ENCODE measurements around the gene PKP1.
A peak's percentile ranks its signal among the peaks of the same experiment; 100 is the strongest.

The PKP1 gene

DNA sequence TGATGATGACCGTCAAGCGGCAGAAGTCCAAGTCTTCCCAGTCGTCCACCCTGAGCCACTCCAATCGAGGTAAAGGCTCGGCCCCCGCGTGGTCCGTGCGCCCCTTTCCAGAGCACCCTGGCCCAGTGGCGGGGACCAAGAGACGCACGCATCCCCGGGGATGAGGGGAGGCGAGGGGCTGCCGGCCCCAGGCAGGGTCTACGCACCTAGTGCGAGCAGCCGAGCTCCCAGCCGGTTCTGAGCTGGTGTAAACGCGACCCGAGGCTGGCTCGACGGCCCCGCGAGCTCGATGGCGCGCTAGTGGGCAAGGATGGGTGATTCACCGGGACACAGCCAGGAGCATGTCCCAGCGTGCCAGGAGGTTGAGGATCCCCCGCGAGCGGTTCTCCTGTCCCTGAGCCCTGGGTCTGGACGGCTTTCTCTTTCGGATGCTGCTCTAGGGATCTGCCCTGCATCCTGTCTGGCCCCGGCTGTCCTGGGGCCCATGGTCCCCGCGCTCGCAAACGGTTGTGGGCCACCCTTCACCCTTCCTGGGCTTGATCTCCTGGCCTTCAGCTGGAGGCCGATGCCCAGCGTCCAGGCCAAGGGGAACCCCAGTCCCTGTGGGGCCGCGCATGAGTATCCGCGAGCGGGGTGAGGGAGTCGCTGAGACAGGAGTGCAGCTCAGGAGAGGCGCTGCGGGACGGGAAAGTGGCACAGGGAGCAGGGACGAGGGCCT is 689 bp downstream of the PKP1 start:
- no peak for DNase-seq

DNA sequence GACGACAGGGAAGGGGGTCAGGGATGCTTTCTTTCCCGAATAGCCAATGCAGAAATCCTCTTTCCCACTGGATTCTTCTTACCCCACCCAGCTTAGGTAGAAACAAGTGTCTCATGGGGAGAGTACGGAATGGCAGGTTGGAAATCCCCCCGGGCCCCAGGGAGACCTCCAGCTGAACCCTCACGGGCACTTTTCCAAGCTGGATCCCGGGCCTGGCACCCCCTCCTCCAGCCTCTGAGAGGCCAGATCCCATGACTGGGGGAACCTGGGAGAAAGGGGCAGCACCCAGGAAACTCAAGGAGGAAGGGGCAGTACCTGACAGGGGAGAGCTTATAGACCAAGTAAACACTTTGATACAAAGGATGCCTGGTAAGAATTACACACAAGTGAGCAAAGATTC is 1.3 kb downstream of the PKP1 start:
- no peak for DNase-seq

- DNase-seq: no peak
Measured at GRCh38 chr1:201285846-201286245, 2.5 kb downstream of the PKP1 start.

DNA sequence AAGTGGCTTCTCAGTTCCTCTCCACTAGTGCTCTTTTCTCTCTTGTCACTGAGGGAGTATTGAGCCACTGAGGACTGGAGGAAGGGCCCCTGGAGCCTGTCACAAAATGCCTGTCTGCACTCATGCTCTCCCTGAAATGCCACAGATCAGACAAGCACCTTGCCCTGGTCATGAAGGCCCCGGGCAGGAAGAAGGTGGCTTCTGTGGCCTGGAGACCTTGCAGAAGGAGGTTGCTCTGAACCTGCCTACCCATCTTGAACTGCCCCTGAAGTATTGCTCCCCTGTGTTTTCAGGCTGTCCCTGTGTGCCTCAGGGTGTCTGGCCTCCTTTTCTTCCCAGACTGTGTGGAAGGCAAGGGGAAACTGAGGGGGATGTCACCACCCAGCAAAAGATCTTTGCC is 3.1 kb downstream of the PKP1 start:
- DNase-seq: no peak

DNA sequence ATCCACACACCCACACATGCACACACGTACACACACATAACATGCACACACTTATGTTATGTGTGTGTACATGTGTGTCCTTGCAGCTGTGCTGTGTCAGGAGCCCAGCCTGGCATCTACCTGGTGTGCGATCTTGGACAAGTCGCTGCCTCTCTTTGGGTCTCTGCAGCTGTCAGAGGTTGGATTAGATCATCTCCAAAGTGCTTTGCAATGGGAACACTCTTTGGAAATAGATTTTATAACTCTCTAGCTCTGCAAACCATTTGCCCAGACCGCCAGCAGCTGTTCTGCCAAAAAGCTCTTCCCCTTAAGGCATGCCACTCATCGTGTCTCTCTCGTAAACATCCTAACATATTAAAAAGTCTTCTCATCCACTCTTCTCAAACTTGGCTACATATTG is 4.7 kb downstream of the PKP1 start:
- no peak for DNase-seq

GRCh38 chr1:201288765-201289164 is 5.5 kb downstream of the PKP1 start:
- DNase-seq: no peak

DNA sequence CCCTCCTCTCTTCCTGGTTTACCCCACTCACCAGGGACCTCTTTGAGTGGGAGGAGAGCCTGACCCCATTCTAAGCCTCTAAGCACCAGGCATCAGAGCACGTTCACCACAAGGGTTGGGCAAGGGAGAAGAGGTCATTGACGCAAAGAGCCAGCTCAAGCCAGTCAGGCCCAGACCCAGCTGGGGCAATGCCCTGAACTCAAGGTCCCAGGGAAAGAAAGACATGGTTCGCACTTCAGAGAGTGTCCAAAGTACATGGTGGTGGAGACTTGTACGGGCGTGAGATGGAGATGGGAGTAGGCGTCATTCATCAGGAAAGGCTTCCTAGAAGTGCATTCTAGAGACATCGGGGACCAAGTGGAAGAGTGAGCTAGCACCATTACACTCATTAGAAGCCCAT is 7.2 kb downstream of the PKP1 start:
- DNase-seq: no peak

DNA sequence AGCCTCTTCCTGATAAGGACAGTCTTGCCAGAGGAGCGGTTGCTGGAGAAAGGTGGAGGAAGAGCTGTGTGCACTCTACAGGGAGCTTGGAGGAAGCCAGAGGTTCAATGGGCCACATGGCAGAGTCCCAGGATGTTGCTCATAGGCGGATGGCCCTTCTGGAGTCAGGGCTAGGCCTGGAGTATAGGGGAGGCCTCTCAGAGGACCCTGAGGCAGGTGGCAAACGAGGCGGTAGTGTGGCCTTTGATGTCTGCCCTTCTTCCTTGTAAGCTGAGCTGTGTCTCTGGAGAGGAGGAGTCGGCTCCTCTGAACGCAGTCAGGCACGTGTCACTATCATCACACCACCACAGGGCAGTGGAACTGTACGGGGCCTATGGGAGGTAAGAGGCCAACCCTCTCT is 8.6 kb downstream of the PKP1 start:
- DNase-seq: peak; percentile 56

DNA sequence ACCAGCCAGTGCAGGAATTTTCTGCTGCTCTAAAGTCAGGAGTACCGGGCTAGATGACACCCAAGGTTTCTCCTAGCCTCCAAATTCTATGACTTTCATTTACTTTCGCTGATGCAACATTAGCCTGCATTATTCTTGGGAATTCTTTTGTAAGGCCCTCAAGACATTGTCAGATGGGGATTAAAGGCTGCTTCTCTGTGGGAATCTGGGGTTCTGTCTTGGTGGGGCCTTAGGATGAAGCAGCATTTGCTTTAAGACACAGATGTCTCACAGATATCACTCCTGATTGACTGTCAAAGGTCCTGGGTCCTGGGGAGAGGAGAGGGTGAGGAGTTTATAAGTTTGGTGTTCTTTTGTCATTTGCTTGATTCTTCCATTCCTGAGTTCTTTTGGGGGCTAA is 11.6 kb downstream of the PKP1 start:
- DNase-seq: no peak

DNA sequence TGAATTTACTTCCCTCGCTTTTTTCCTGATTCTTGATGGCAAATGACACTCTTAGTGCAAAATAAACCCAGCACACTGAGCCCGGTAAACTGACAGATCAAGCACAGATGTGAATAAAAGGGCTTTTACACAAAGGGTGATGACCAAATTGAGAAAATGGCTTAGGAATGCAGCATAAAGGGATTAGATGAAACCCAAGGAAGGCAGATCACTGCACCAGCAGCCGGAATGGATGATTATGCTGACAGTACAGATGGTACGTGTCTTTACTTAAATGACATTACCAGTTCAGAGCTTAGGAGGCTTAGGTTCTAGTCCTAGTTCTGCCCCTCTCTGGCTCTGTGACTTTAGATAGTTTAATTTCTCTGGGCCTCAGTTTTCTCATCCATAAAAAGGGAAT is 12.0 kb downstream of the PKP1 start:
- DNase-seq: no peak

DNA sequence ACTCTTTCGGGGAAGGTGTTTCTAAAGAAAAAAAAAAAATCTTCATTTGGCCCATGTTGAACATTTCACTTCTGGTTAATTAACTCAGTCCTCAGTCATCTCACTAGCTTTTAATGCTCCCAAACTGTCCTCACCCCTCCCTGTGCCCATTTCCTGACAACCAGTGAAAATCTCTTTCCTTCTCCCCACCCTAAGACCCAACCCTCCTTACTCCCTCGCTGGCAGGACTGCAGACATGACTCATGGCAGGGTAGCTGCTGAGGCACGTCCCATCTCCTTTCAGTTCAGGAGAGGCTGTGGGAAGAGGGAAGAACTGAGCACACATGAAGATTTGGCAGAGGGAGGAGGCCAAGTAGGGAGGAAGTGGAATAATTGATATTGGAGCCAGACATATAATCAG is 12.6 kb downstream of the PKP1 start:
- DNase-seq: no peak

- no peak for DNase-seq
Measured at GRCh38 chr1:201296352-201296751, 13.0 kb downstream of the PKP1 start.

GRCh38 chr1:201298396-201299381 is 15.4 kb downstream of the PKP1 start:
- DNase-seq: no peak

DNA sequence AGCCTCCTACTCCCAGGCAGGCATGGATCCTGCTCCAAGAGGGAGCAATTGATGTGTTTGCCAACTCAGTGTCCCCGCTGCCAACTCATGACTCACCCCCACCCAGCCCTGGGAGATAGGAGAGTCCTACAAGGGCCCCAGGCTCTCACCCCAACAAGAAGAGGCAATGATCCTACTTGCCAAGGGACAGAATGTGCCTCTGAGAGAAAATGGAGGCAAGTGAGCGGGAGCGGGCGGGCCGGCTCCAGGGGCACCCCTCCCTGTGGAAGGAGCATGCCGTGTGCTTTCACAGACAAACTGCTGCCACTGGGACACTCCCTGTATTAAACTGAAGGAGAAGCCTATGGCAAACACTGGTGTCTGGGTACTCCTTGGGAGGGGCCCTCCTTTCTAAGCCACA is 16.7 kb downstream of the PKP1 start:
- DNase-seq: no peak

DNA sequence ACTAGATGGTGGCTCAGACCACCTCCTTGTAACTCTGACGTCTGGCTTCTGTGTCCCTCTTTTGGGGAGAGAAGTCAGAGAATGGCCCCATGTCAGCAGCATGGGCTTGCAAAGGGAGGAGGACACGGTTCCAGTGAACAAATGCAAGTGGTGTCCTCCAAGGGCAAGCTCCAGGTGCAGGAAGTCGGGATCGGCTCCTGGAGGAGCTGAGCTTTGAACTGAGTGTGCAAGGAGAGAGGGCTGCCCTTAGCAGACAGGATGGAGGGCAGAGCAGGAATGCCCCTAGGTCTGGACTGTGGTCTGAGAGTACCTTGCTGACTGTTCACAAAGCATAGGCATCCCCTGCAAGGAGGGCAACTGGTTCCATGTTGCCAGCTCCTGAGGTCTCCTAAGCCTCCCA is 17.3 kb downstream of the PKP1 start:
- no peak for DNase-seq

GRCh38 chr1:201302163-201303152 is 19.2 kb downstream of the PKP1 start:
- DNase-seq: no peak

DNA sequence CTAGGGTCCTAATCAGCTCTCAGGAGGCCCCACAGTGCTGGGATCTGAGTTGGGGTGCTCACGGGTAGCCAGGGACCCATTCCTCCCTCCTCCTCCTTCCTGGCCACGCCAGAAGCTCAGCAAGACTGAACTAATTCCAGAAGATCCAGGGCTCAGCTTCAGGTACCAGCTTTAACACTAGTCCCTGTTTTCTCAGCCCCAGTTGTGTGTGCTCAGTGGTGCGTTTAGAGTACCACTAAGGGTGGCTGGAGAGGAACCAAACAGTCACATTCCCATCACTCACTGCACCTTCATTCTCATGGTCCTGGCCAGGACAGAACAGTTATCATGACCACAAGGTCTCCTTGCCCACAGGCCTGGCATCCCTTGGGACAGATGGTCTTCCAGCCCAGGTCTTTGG is 20.8 kb downstream of the PKP1 start:
- DNase-seq: no peak

DNA sequence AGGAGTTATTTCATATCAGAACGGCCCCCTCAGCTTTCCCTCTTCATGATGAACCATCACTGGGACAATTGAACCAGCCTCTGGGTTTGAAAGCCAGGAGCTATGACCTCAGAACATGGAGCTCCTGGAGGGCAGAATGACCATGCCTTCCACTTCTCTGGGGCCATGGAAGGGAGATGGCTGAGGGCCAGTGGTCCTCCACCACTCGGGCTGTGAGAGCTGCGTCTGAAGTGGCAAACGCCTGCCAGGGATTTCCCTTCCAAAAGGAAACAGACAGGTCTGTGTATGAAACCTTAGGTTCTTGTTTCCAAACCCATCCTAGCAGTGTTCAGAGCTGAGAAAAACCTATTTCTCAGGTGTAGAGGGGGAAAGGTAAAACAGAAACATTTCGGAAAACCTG is 22.5 kb downstream of the PKP1 start:
- DNase-seq: no peak

DNA sequence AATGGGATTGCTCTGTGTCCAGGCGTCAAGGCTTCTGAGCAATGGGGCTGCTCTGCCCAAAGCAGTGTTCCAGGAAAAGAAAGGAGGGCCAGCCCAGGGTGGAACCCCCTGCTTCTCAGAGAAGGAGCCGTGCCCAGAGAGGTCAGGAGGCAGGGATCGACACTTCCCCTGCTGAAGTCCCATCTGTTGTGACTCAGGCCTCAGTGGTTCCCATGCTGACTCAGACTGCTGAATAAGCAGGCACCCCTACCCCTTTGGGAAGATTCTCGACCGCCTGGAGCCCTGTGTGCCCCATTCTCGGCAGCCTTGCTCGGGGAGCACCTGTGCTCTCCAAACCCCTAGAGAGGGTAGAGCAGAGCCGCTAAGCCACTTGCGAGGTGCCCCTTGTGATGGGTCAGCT is 23.9 kb downstream of the PKP1 start:
- DNase-seq: no peak

DNA sequence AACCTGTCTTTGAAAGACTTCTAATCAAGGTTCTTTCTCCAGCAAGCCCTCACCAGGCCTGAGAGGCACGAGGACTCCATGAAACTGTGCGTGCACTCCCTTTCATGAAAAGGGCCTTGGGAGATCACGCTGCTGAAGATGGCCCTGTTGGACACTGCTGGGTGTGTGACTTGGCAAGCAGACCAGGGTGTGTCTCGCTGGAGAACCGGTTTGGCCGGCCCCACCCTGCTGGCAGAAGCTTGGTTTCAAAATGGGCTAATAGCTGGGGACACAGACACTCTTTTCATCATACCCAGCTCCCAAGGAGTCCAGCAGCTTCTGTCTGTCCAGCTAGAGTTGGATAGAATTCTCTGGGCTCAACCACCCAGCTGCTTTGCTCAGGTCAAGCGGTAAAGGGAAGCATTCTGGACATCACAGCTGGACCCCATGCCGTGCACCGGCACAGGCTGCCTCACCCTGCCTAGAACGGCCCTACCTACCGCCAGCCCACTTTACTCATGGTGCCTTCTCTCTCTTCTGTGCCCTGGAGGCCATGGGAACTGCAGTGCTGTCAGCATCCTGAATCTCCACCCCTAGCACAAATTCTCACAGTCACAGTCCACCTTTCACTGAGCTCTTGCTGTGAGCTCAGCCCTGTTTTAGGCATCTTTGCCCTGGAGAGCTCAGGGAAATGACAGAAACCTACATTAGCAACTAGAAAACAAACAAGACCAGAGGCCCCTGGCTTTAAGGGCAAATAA is 24.6 kb downstream of the PKP1 start:
- peak; percentile 82 for DNase-seq

GRCh38 chr1:201309416-201309815 is 26.1 kb downstream of the PKP1 start:
- DNase-seq: peak; percentile 88

DNA sequence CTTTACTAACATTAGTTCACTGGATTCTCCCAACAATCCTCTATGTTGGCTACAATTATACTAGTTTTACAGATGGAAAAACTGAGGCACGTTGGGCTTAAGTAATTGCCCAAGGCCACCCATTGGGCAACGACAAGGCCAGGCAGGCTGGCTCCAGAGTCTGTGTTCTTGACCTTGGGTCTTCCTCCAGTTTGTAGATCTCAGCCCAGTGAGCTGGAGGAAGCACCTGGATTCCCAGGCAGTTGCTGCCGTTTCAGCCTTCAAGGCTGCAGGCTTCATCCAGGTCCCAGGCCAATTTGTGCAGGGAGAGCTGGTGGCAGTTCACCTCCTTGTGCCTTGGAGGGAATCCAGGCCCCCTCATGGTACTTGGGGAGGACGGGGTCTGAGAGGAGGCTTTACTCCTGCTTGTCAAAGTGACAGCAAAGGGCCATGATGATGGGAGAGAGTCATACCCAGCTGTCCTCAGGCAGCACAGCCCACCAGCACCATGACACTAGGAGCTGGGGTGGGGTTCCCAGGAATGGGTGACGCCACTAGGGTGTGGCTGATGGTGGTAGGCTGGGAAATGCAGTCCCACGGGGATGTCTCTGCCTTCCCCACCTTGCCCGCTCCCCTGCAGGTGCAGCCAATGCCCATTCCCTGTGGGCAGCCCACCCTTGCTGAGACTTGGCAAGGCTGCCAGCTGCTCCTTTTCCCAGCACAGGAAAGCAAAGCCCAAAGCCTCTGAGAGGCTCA is 27.1 kb downstream of the PKP1 start:
- DNase-seq: no peak

Measured in NCI-H510A (cell line).